Nephron progenitor cell (in vitro differentiated cells): ENCODE results near the gene PKD1L1.
A peak's percentile ranks its signal among the peaks of the same experiment; 100 is the strongest.
"Not testable (repeated sequence)": the region's sequence is repeated elsewhere in the genome, so short reads cannot be mapped to it uniquely, and the experiment has no call there.

Experiments used
- DNase-seq: peaks from one replicate; pipeline ENCODE4 v3.0.0; 2021
- H3K27ac Mint-ChIP-seq: 2 replicates; pipeline ENCODE4 v1.8.0; 2021; ENCODE audit warnings: mild to moderate bottlenecking, moderate library complexity, mixed read lengths
- H3K27me3 Mint-ChIP-seq: 2 replicates; pipeline ENCODE4 v1.8.0; 2021; ENCODE audit warnings: mild to moderate bottlenecking, low read depth, mixed read lengths; ENCODE audit not compliant: poor library complexity
- H3K36me3 Mint-ChIP-seq: 2 replicates; pipeline ENCODE4 v1.8.0; 2021; ENCODE audit warnings: low read depth, mixed read lengths
- H3K4me1 Mint-ChIP-seq: 2 replicates; pipeline ENCODE4 v1.8.0; 2021; ENCODE audit warnings: mixed read lengths
- H3K4me3 Mint-ChIP-seq: 2 replicates; pipeline ENCODE4 v1.8.0; 2021; ENCODE audit warnings: mild to moderate bottlenecking, moderate library complexity, mixed read lengths
- H3K9me3 Mint-ChIP-seq: 2 replicates; pipeline ENCODE4 v1.8.0; 2021; ENCODE audit warnings: mild to moderate bottlenecking, moderate library complexity, mixed read lengths
- CTCF ChIP-seq: fragments of 200-600 bp; sonication (generic); IDR thresholded peaks from 2 replicates; pipeline ENCODE4 v1.5.0; 2021; ENCODE audit warnings: antibody characterized with exemption

PKD1L1 gene

GRCh38 chr7:47932016-47932415 lies 16.2 kb downstream of the PKD1L1 start:
- H3K27ac Mint-ChIP-seq = no peak overlapping the region
- H3K4me1 Mint-ChIP-seq = peaks cover 46% of the 10 kb centered on the region
- peaks cover 6% of the 10 kb centered on the region for H3K9me3 Mint-ChIP-seq
- H3K4me3 Mint-ChIP-seq = no peak overlapping the region
- no peak for TF ChIP-seq CTCF
- DNase-seq = no peak
- no peaks in the 10 kb centered on the region for H3K36me3 Mint-ChIP-seq
- no peaks in the 10 kb centered on the region for H3K27me3 Mint-ChIP-seq

GRCh38 chr7:47931005-47932004 lies 17.0 kb downstream of the PKD1L1 start:
- TF ChIP-seq CTCF = no peak
- no peak overlapping the region for H3K4me3 Mint-ChIP-seq
- peaks cover 39% of the 10 kb centered on the region for H3K4me1 Mint-ChIP-seq
- H3K27ac Mint-ChIP-seq = no peak overlapping the region
- H3K36me3 Mint-ChIP-seq = no peaks in the 10 kb centered on the region
- DNase-seq = no peak
- peaks cover 6% of the 10 kb centered on the region for H3K9me3 Mint-ChIP-seq
- peaks cover 3% of the 10 kb centered on the region for H3K27me3 Mint-ChIP-seq

GRCh38 chr7:47924266-47924665 lies 24.0 kb downstream of the PKD1L1 start:
- Mint-ChIP-seq H3K9me3 (peaks cover 41% of the 10 kb centered on the region), H3K36me3 (peaks cover 19% of the 10 kb centered on the region), H3K4me1 (peaks cover 3% of the 10 kb centered on the region), H3K27ac (no peak overlapping the region), H3K4me3 (no peak overlapping the region), H3K27me3 (peaks cover 3% of the 10 kb centered on the region)
- TF ChIP-seq CTCF = no peak
- no peak for DNase-seq

GRCh38 chr7:47923081-47923875 lies 25.0 kb downstream of the PKD1L1 start:
- not testable (repeated sequence) for DNase-seq, H3K27me3 Mint-ChIP-seq, H3K4me1 Mint-ChIP-seq, H3K4me3 Mint-ChIP-seq, H3K27ac Mint-ChIP-seq
- Mint-ChIP-seq H3K9me3 (peaks cover 51% of the 10 kb centered on the region), H3K36me3 (peaks cover 29% of the 10 kb centered on the region)

- DNase-seq, H3K4me3 Mint-ChIP-seq, H3K27ac Mint-ChIP-seq, H3K27me3 Mint-ChIP-seq: not testable (repeated sequence)
- Mint-ChIP-seq H3K36me3 (peaks cover 60% of the 10 kb centered on the region), H3K9me3 (peaks cover 76% of the 10 kb centered on the region), H3K4me1 (peaks cover 39% of the 10 kb centered on the region)
Observed at GRCh38 chr7:47916514-47916913, 31.8 kb downstream of the PKD1L1 start.

GRCh38 chr7:47915616-47915976 lies 32.7 kb downstream of the PKD1L1 start:
- Mint-ChIP-seq H3K9me3 (peaks cover 72% of the 10 kb centered on the region), H3K4me1 (peaks cover 44% of the 10 kb centered on the region), H3K27ac (peak overlapping the region; percentile 96), H3K4me3 (peak overlapping the region; percentile 22), H3K27me3 (peaks cover 4% of the 10 kb centered on the region), H3K36me3 (peaks cover 57% of the 10 kb centered on the region)
- no peak for DNase-seq
- no peak for TF ChIP-seq CTCF
